ENCODE results near the gene ARHGAP10.

GRCh38 chr4:147787204-147787603, 55.3 kb downstream of the ARHGAP10 start:
- TF ChIP-seq POLR2A (IDR thresholded peaks at IDR 0.05) = no peak
- TF ChIP-seq, protein P1, sequence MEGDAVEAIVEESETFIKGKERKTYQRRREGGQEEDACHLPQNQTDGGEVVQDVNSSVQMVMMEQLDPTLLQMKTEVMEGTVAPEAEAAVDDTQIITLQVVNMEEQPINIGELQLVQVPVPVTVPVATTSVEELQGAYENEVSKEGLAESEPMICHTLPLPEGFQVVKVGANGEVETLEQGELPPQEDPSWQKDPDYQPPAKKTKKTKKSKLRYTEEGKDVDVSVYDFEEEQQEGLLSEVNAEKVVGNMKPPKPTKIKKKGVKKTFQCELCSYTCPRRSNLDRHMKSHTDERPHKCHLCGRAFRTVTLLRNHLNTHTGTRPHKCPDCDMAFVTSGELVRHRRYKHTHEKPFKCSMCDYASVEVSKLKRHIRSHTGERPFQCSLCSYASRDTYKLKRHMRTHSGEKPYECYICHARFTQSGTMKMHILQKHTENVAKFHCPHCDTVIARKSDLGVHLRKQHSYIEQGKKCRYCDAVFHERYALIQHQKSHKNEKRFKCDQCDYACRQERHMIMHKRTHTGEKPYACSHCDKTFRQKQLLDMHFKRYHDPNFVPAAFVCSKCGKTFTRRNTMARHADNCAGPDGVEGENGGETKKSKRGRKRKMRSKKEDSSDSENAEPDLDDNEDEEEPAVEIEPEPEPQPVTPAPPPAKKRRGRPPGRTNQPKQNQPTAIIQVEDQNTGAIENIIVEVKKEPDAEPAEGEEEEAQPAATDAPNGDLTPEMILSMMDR (IDR thresholded peaks at IDR 0.05) = no peak

Data from esophagus squamous epithelium (tissue), 4 donors.